ENCODE measurements around the gene DNAAF3. TPM values are rescaled to one million over a fixed set of nuclear protein-coding genes. Genes with fewer than 3 reads are reported as not detected.

Gene DNAAF3
- total RNA-seq, 1 experiment from 2014 or later: 0.45 TPM

DNA sequence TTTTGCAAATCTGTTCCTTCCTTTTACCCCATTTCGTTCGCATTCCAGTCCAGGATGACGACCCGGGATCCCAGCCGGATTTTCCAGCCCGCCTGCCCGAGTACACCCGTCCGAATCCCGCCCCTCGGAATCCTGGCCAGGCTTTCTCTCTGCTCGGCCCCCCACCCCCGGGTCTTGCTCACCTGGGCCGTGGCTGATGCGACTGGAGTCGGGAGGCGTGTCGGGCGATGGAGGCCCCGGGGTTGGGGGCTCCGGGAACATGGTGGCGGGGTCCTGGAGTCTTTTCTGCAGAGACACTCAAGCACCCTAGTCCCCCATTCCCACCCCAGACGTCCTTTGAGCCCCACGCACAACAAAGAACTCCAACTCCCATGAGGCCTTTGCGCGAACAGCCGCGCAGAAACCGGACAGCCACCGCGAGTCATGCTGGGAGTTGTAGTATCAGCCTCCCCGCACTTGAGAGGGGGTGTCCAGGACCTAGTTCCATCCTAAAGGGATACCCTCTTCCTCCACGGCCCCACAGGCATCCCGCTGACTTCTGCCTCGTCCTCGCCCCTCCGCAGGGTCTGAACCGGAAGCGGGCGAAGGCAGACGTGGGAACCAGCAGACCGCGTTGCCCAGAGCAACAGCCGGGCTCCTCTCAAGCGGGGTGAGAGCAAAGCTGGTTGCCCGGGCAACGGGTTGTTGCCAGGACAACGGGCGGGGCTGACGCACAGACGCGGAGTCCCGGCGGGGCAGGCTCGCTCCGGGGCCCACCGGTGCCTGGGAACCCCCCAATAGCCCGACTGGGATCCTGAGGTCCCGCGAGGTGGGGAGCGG lies 12.6 kb upstream of the DNAAF3 start:
- Mint-ChIP-seq H3K27ac (ENCODE audit: unreplicated experiment) (peak overlapping the region; percentile 40), H3K36me3 (ENCODE audit: insufficient read depth, unreplicated experiment) (no peaks in the 10 kb centered on the region), H3K4me1 (ENCODE audit: low read depth, unreplicated experiment) (peaks cover 18% of the 10 kb centered on the region), H3K9me3 (ENCODE audit: unreplicated experiment) (no peaks in the 10 kb centered on the region), H3K4me3 (ENCODE audit: unreplicated experiment) (peak overlapping the region; percentile 74), H3K27me3 (ENCODE audit: insufficient read depth, unreplicated experiment) (peaks cover 15% of the 10 kb centered on the region)
- no TSS peak for BruUV-seq (replicated peaks)
- ChIA-PET POLR2A (no interaction called here), CTCF (interaction anchor here (0.8 to 1.9 kb wide), 3 partner anchors 28 to 161 kb away, joined by 3 to 10 read pairs (median 3); partner anchors contain the start of gene KMT5C)
- Histone ChIP-seq H3K9me3 (no peaks in the 10 kb centered on the region), H3K4me3 (ENCODE audit: low read depth, low read length) (peak overlapping the region; percentile 20), H3K27me3 (replicated peaks; ENCODE audit: control insufficient read depth, insufficient read depth, low read length) (no peaks in the 10 kb centered on the region), H3K4me1 (peaks cover 17% of the 10 kb centered on the region; the same call in 1 of the 2 replicates), H3K36me3 (ENCODE audit: control insufficient read depth, insufficient read depth, low read length) (no peaks in the 10 kb centered on the region)
- TF ChIP-seq CTCF (IDR thresholded peaks at IDR 0.05; ENCODE audit: insufficient read depth in 1 of 2, low read depth in 1 of 2, low read length in 1 of 2, severe bottlenecking in 1 of 2, unreplicated experiment in 1 of 2): no peak
- peak; percentile 77 to 78 for DNase-seq
- intact Hi-C loops (cut with micrococcal nuclease; ENCODE audit: unreplicated experiment): loop anchor here (2.0 kb wide), 1 partner anchor 38 kb away; no protein-coding TSS in a partner anchor

DNA sequence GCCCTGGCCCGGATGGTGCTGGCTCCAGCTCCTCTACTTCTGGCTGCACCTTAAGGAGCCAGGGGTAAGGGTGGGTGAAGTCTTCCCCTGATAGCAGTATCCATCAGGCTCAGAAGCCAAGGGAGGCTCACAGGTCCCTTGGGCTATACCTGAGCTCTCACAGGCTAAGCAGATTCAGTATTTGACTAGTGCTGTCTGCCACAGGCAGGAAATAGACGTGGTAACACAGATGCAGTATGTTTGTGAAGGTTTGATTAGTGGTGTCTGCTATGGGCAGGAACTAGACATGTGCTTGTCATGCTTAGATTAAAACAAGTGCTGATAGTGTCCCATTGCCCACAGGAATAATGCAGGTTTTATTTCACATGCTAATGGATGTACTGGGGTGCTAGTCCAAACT lies 9.7 kb upstream of the DNAAF3 start:
- no TSS peak for BruUV-seq (replicated peaks)
- no peak for DNase-seq
- Histone ChIP-seq H3K4me1 (peaks cover 17% of the 10 kb centered on the region; the same call in 1 of the 2 replicates), H3K36me3 (ENCODE audit: control insufficient read depth, insufficient read depth, low read length) (no peaks in the 10 kb centered on the region), H3K9me3 (no peaks in the 10 kb centered on the region), H3K4me3 (ENCODE audit: low read depth, low read length) (no peak overlapping the region), H3K27me3 (replicated peaks; ENCODE audit: control insufficient read depth, insufficient read depth, low read length) (no peaks in the 10 kb centered on the region)
- ChIA-PET POLR2A (interaction anchor here (0.6 kb wide), 1 partner anchor 20 kb away, joined by 5 read pairs; no protein-coding TSS in a partner anchor), CTCF (interaction anchor here (0.6 kb wide), 1 partner anchor 34 kb away, joined by 3 read pairs; no protein-coding TSS in a partner anchor)
- H3K27me3 Mint-ChIP-seq (ENCODE audit: insufficient read depth, unreplicated experiment): peaks cover 27% of the 10 kb centered on the region
- TF ChIP-seq CTCF (IDR thresholded peaks at IDR 0.05; ENCODE audit: insufficient read depth in 1 of 2, low read depth in 1 of 2, low read length in 1 of 2, severe bottlenecking in 1 of 2, unreplicated experiment in 1 of 2): no peak
- no peaks in the 10 kb centered on the region for H3K9me3 Mint-ChIP-seq (ENCODE audit: unreplicated experiment)
- peaks cover 26% of the 10 kb centered on the region for H3K4me1 Mint-ChIP-seq (ENCODE audit: low read depth, unreplicated experiment)
- no peak overlapping the region for H3K27ac Mint-ChIP-seq (ENCODE audit: unreplicated experiment)
- intact Hi-C loops (cut with micrococcal nuclease; ENCODE audit: unreplicated experiment): no loop called here
- no peaks in the 10 kb centered on the region for H3K36me3 Mint-ChIP-seq (ENCODE audit: insufficient read depth, unreplicated experiment)
- H3K4me3 Mint-ChIP-seq (ENCODE audit: unreplicated experiment): no peak overlapping the region

DNA sequence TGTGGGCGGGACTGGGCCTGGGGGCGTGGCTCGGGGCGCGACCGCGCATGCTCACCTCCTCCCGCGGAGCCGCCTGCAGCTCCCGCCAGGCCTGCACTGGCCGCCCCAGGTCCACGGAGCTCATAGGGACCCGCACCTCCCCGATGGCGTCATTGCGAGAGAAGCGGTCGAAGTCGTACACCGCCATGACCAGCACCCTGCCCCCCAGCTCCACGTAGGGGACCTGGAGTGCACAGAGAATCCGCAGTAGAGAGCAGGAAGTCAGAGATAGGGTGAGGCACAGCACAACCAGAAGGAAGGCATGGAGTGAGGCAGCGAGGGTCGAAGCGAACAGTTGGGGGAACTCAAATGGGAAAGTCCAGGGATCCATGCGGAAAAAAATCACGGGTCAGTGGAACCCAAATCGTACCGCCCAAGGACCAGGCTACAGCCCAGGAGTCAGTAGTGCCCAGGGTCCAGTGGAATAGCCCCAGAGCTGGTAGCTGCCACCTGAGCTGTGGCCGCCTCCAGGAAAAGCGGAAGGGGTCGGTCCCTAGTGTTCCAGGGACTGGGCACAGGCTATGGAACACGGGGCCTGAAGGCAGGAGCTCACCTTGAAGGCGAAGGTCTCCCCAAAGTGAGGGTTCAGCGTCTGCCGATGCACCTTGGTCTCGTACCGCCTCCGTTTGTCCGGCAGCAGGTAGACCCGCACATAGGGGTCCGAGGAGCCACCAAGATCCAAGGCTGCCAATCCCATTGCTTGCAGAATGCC lies 8.9 kb upstream of the DNAAF3 start:
- no peak overlapping the region for H3K27ac Mint-ChIP-seq (ENCODE audit: unreplicated experiment)
- intact Hi-C loops (cut with micrococcal nuclease; ENCODE audit: unreplicated experiment): no loop called here
- ChIA-PET POLR2A (no interaction called here), CTCF (interaction anchor here (0.6 kb wide), 1 partner anchor 33 kb away, joined by 3 read pairs; no protein-coding TSS in a partner anchor)
- TF ChIP-seq CTCF (IDR thresholded peaks at IDR 0.05; ENCODE audit: insufficient read depth in 1 of 2, low read depth in 1 of 2, low read length in 1 of 2, severe bottlenecking in 1 of 2, unreplicated experiment in 1 of 2): no peak
- peaks cover 26% of the 10 kb centered on the region for H3K4me1 Mint-ChIP-seq (ENCODE audit: low read depth, unreplicated experiment)
- H3K4me3 ChIP-seq (ENCODE audit: low read depth, low read length): no peak overlapping the region
- H3K36me3 Mint-ChIP-seq (ENCODE audit: insufficient read depth, unreplicated experiment): no peaks in the 10 kb centered on the region
- no TSS peak for BruUV-seq (replicated peaks)
- H3K9me3 Mint-ChIP-seq (ENCODE audit: unreplicated experiment): no peaks in the 10 kb centered on the region
- peaks cover 16% of the 10 kb centered on the region; the same call in 1 of the 2 replicates for H3K4me1 ChIP-seq
- no peaks in the 10 kb centered on the region for H3K9me3 ChIP-seq
- H3K27me3 ChIP-seq (replicated peaks; ENCODE audit: control insufficient read depth, insufficient read depth, low read length): no peaks in the 10 kb centered on the region
- H3K4me3 Mint-ChIP-seq (ENCODE audit: unreplicated experiment): no peak overlapping the region
- peaks cover 32% of the 10 kb centered on the region for H3K27me3 Mint-ChIP-seq (ENCODE audit: insufficient read depth, unreplicated experiment)
- H3K36me3 ChIP-seq (ENCODE audit: control insufficient read depth, insufficient read depth, low read length): no peaks in the 10 kb centered on the region
- no peak for DNase-seq
